Glutamatergic neuron (in vitro differentiated cells): Measurements from ENCODE around the gene CRYGN. TPM values are rescaled to one million over a fixed set of nuclear protein-coding genes. Genes with fewer than 3 reads are reported as not detected.

Source experiments
- DNase-seq: peaks from one replicate; pipeline ENCODE4 v3.0.0; 2022
- H3K27ac Mint-ChIP-seq: one replicate; pipeline ENCODE4 v1.8.0; 2020; ENCODE audit warnings: mild to moderate bottlenecking, mixed read lengths, inconsistent platforms; ENCODE audit not compliant: unreplicated experiment
- H3K27me3 Mint-ChIP-seq: one replicate; pipeline ENCODE4 v1.8.0; 2020; ENCODE audit warnings: mild to moderate bottlenecking, moderate library complexity, mixed read lengths, inconsistent platforms; ENCODE audit not compliant: unreplicated experiment
- H3K36me3 Mint-ChIP-seq: one replicate; pipeline ENCODE4 v1.8.0; 2020; ENCODE audit warnings: mild to moderate bottlenecking, mixed read lengths, inconsistent platforms; ENCODE audit not compliant: unreplicated experiment
- H3K4me1 Mint-ChIP-seq: one replicate; pipeline ENCODE4 v1.8.0; 2020; ENCODE audit warnings: mild to moderate bottlenecking, low read depth, mixed read lengths, inconsistent platforms; ENCODE audit not compliant: unreplicated experiment
- H3K4me3 Mint-ChIP-seq: one replicate; pipeline ENCODE4 v1.8.0; 2020; ENCODE audit warnings: mild to moderate bottlenecking, mixed read lengths, inconsistent platforms; ENCODE audit not compliant: unreplicated experiment
- H3K9me3 Mint-ChIP-seq: one replicate; pipeline ENCODE4 v1.8.0; 2020; ENCODE audit warnings: mild to moderate bottlenecking, moderate library complexity, mixed read lengths, inconsistent platforms; ENCODE audit not compliant: unreplicated experiment
- CTCF ChIP-seq: fragments of 200-600 bp; sonication (generic); IDR thresholded peaks from one replicate; pipeline ENCODE4 v1.5.0; 2021; ENCODE audit not compliant: partially characterized antibody, unreplicated experiment
- total RNA-seq: library from RNA; stranded (reverse); fragmentation: NEBNext Ultra II Directional; extraction: Animal tissue kit (Norgen Biotek cat#: 25700); gene quantifications from one replicate; pipeline ENCODE4 v1.2.1, GENCODE V29; 2021; ENCODE audit not compliant: unreplicated experiment

The CRYGN gene
- total RNA-seq, 1 donor from 2014 or later = not detected

- no peaks in the 10 kb centered on the region for H3K36me3 Mint-ChIP-seq
- H3K9me3 Mint-ChIP-seq = peaks cover 5% of the 10 kb centered on the region
- peaks cover 1% of the 10 kb centered on the region for H3K27me3 Mint-ChIP-seq
- no peak overlapping the region for H3K27ac Mint-ChIP-seq
- H3K4me1 Mint-ChIP-seq = peaks cover 3% of the 10 kb centered on the region
- TF ChIP-seq CTCF = no peak
- H3K4me3 Mint-ChIP-seq = no peak overlapping the region
- no peak for DNase-seq
Measured at GRCh38 chr7:151430391-151431205, 9.3 kb downstream of the CRYGN start.

DNA sequence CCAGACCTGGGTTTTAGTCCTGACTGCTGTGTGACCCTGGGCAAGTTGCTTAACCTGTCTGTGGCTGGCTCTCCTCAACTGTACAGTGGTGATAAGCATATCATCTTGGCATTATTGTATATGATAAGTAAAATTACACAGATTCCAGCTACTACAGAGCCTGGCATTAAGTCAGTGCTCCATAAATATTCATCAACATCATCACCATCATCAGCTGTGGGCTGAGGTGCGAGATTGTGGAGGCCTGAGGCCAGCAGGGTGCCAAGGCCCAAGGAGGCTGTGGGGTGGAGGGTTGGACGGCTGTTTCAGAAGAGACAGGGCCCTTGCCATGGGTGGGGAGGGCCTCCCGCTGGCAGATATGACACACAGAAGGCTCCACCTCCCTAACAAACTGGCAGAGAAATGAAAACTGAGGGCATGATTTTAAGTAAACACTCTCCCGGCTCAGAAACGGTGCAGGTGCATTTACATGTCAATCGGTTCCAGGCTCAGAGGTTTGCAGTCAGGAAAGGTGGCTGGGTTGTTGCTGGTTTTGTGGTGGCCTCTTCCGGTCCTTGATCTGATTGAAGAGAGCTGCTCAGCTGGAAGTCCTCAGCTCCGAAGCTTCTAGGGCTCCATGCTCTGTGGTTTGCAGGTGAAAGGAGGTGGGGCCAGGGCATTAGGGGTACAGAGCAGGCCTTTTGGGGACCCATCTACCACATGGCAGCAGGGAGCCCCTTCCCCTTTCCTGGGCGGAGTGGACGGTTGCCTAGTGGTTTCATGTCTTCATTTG lies 10.2 kb downstream of the CRYGN start:
- Mint-ChIP-seq H3K4me3 (no peak overlapping the region), H3K4me1 (peaks cover 3% of the 10 kb centered on the region)
- DNase-seq = no peak

GRCh38 chr7:151429237-151429559 lies 10.7 kb downstream of the CRYGN start:
- Mint-ChIP-seq H3K4me1 (peaks cover 3% of the 10 kb centered on the region), H3K36me3 (no peaks in the 10 kb centered on the region), H3K9me3 (peaks cover 5% of the 10 kb centered on the region), H3K27me3 (peaks cover 1% of the 10 kb centered on the region), H3K27ac (no peak overlapping the region), H3K4me3 (no peak overlapping the region)
- TF ChIP-seq CTCF = no peak
- no peak for DNase-seq

More for the DNA sequence above, 10.2 kb downstream of the CRYGN start:
- peaks cover 1% of the 10 kb centered on the region for H3K27me3 Mint-ChIP-seq
- H3K36me3 Mint-ChIP-seq = no peaks in the 10 kb centered on the region
- H3K9me3 Mint-ChIP-seq = peaks cover 5% of the 10 kb centered on the region
- TF ChIP-seq CTCF = no peak
- H3K27ac Mint-ChIP-seq = no peak overlapping the region

- no peak for TF ChIP-seq CTCF
- Mint-ChIP-seq H3K27ac (no peak overlapping the region), H3K27me3 (peaks cover 1% of the 10 kb centered on the region), H3K9me3 (peaks cover 5% of the 10 kb centered on the region), H3K36me3 (no peaks in the 10 kb centered on the region), H3K4me3 (no peak overlapping the region), H3K4me1 (peaks cover 3% of the 10 kb centered on the region)
- DNase-seq = no peak
Measured at GRCh38 chr7:151428378-151429236, 11.3 kb downstream of the CRYGN start.
